ENCODE measurements around the gene DOHH.
"Not testable (repeated sequence)": the region's sequence is repeated elsewhere in the genome, so short reads cannot be mapped to it uniquely, and the experiment has no call there.

The DOHH gene

DNA sequence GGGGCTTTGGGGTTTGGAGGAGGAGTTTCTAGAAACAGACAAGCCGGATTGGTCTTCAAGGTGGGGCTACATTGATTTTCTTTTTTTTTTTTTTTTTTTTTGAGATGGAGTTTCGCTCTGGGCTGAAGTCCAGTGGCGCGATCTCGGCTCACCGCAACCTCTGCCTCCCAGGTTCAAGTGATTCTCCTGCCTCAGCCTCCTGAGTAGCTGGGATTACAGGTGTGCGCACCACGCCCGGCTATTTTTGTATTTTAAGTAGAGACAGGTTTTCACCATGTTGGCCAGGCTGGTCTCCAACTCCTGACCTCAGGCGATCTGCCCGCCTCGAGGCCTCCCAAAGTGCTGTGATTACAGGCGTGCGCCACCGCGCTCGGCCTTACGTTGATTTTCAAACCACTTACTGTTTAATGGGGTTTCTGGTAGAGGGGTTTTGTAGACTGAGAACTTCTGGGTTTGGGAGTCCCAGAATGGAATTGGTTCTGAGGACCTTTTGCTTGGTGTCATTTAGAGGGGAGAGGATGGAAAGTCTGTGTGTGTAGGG is 7.7 kb upstream of the DOHH start:
- intact Hi-C loops (cut with DNase I); DNase-seq: not testable (repeated sequence)

DNA sequence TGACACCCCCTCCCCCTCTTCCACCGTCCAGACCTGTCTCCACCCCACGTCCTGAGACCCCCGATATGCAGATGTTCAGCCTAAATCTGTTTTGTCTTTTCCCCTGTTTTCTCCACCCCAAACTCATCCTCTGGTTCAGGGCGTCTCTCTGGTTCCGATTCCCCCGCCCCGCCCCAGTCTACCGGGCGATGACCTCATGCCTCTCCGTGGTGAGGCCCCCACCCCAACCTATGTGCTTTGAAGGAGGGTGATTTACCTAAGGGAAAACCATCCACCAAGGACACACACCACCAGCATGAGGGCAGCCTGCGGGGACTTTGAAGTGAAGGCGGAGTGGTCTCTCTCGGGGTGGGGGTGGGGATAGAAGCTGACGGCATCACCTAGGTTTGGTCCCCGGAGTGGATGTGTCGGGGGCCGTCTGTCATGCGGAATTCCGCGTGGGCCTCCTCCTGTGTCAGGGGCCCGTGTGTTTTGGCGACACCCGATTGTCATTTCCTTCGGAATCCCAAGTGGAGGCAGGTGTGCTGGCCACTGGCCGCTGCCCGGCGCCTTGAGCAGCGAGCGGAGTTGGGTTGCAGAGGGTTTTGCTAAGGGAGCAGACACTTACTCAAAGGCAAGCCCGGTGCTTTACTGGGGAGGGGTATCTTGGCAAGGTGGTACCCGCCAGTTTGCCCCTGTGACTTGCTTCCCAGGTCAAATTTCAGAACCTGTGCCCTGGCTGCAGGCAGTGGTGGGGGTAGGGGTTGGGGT is 7.1 kb upstream of the DOHH start:
- peak in 13 of 42 donors; percentile 10 to 56 (median 25) for DNase-seq
- intact Hi-C loops (cut with DNase I) = no loop called here

DNA sequence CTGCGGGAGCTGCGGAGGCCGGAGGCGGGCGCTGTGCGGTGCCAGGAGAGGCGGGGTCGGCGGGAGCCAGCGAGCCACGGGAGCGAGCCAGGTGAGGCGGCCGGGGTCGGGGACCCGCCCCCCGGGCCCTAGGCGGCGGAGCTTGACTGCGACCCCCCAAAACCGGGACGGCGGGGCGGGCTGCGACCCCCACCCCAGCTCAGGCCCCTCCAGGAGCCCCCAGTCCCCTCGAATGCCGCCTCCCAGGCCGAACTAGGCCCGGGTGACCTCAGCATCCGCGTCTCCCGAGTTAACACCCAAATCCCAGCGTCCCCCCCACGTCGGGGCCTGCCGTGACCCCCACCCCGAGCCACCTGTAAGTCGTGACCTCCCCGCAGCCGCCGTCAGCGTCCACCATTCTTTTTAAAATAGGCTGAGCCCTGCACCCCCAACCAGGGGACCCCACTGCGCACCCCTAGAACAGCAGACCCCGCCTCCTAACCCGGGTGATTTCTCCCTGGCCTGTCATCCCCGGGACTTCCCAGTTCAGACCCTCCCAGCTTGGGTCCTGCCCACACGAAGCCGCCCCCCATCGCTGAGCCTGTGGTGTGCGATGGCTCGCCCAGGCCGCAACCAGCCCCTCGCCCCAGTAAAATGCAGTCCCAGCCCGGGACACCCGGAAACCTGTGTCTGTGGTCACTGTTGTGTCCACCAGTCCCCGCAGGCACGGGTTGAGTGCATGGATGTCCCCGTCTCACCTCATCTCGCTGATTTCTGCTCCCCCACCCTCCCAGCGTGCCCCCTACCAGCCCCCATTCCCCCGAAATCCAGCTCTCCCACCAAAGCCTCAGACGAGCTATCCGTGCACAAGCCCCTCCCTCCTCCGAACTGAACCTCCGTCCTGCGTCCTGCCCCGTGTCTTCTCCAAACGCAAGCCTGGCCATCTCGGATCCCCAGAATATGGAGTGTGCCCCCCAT is 6.2 kb upstream of the DOHH start:
- DNase-seq = peak in 18 of 42 donors; percentile 8 to 51 (median 28)
- intact Hi-C loops (cut with DNase I) = no loop called here

DNA sequence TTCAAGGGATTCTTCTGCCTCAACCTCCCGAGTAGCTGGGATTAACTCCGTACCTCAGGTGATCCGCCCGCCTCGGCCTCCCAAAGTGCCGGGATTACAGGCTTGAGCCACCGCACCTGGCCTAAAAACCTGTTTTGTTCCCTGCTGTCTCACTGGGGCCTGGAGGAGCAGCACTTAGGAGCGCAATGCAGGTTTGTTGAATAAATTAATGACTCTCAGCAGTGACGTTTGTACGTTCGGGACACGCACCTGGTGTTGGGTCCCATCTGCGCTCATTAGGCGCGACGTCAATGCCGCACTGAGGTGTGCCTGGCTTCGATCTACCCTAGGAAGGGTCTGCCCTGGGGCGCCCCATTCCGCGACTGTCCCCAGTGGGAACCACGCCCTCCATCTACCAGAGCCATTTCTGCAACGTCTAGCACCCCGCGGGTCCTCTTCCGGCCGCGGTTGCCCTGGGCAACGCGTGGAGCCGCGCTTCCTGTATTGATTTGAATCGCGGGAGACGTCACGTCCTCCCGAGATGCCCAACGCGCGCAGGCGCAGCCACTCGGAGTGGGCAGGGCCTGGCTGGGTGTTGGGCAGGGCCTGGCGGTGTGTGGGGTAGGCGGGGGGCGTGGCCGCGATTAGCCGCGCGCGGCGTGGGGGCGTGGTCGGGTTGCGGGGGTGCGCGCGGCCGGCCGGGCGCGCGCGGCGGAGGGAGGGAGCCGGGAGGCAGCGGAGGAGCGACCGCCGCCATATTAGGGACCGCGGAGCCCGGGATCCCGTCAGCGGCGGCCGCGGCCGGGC is 5.3 kb upstream of the DOHH start, which contains the start of gene FZR1:
FZR1 (plus strand) TSS at position 714 of the 786 bp plus-strand sequence. CDS start 16,679 bp downstream, outside the sequence.
- peak; percentile 96 to 100 (median 99) for DNase-seq
- intact Hi-C loops (cut with DNase I) = no loop called here

DNA sequence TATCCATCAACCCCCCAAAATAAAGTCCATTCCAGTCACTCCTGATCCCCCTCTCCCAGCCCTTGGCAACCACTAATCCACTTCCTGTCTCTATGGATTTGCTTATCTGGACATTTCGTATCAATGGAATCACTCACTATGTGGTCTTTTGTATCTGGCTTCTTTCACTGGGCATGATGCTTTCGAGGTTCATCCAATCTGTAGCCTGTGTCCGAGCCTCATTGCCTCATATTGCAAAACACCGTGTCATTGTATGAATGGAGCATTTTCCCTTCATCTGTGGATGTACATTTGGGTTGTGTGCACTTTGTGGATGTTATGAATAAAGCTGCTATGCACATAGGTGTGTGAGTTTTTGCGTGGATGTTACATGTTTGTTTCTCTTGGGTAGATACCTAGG is 4.3 kb upstream of the DOHH start:
- DNase-seq = no peak
- intact Hi-C loops (cut with DNase I) = no loop called here

DNA sequence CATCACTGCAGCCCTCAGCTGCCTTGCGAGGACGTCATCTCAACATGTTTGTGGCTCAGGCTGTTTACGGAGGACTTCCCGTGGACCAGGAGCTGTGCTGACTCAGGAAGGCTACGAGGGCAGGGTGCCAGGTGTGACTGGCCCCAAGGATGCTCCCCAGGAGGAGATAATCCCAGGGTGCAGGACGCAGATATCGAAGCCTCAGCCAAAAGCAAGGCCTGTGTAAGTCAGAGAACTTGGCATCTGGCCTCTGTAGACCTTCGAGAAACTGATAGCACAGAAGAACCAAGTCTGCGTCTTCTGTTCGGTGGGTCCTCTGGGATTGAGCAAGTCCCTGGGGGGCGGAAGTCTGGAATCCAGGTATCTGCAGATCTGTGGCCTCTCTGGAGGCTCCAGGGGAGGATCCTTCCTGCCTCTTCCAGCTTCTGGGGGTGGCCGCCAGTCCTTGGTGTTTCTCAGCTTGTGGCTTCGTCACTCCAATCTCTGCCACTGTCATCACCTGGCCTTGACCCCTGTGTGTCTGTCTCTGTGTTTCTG is 2.6 kb upstream of the DOHH start:
- DNase-seq = no peak
- intact Hi-C loops (cut with DNase I) = no loop called here

DNA sequence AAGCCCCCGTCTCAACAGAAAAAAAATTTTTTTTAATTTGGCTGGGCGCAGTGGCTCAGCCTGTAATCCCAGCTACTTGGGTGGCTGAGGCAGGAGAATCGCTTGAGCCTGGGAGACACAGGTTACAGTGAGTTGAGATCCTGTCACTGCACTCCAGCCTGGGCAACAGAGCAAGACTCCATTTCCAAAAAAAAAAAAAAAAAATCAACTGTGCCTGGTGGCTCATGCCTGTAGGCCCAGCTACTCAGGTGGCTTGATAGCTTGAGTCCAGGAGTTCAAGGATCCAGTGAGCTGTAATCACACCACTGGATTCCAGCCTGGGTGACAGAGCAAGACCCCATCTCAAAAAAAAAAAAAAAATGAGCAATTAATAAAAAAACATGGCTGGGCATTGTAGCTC is 1.3 kb upstream of the DOHH start:
- no peak for DNase-seq
- intact Hi-C loops (cut with DNase I) = no loop called here

DNA sequence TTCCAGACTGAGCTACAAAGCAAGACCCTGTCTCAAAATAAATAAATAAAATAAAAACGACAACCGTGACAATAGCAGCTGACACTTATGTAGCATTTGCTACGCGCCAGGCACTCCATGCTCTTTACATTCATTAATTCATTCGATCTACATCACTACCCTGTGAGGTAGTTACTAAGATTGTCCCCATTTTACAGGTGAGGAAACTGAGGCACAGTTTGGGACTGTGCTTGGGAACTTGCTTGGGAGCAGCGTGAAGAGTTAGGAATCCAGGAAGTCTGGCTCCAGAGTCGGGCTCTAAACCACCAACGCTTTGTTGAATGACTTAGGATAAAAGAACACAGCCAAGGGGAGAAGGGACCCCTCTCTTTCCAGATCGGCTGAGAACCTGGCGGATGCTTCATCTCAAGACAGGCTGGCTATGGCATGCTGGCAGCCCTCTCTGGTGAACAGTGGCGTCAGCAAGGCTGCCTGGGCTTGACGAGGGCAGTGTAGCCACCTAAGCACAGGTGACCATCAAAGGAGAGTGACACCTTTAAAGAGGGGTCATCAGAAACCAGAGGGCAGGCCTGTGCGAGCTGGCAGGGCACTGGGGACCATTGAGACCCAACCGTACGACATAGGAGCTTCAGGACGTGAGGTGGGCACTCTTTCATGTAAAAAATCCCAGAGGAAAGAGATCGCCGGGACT is 591 bp downstream of the DOHH start:
- intact Hi-C loops (cut with DNase I) = no loop called here
- DNase-seq = no peak

DNA sequence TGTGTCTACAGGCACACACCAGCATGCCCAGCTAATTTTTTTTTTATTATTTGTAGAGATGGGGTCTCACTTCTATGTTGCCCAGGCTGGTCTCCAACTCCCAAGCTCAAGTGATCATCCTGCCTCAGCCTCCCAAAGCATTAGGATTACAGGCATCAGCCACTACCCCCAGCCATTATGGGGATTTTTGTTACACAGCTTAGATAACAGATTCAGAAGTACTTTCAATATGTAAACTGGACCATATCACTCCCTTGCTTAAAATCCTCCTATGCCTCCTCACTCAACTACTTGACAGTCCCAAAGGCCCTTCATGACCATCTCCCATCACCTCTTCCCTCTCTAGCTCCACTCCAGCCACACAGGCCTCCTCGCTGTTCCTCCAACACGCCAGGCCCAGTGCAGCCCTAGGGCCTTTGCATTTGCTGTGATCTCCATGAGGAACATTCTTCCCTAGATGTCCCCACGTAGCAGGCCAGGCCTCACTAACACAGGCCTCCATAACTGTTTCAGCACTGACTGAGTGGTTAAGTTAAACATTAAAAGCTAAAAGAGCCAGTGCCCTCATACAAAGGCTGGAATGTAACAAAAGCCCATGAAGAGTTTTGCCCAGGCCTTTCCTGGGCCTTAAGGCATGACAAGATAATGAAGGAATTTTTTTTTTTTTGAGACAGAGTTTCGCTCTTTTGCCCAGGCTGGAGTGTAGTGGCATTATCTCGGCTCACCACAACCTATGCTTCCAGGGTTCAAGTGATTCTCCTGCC is 2.5 kb downstream of the DOHH start:
- intact Hi-C loops (cut with DNase I) = no loop called here

DNA sequence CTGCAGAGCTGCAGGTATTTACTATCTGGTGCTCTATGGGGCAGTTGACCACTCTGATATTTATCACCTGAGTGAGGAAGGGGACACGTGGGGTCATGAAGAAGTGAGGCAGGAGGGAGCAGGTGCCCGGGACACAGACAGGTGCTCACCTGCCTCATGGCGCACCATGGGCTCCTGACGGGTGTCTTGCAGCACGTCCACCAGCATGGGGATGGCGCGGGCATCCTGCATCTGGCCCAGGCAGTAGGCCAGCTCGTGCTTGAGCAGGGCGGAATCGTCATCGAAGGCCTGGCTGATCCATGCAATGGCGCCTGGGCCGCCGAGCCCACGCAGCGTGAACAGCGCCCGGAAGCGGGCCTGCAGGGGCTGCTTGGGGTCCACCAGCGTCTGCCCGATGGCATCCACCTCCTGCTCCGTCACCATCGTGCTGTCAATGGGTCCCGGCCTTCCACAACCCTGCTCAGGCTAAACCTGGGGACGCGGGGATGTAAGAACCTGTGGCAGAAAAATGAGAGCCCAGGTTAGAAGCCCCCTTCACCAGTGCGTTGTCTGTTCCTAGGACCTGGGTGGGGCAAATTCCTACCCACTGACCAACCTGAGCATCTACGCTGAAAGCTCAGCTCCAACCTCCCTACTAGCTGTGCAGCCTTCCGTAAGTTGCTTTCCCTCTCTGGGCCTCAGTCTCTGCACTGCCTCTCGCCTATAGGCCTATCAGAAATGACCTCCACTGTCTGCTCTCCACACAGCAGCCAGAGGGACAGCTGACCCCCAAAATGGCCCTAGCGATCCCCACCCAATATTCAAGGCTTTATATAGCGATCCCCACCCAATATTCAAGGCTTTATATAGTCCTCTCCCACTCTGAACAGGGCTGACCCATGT is 3.8 kb downstream of the DOHH start:
- DNase-seq = no peak
- intact Hi-C loops (cut with DNase I) = no loop called here

More for the DNA sequence above, 2.5 kb downstream of the DOHH start:
- DNase-seq = no peak

DNA sequence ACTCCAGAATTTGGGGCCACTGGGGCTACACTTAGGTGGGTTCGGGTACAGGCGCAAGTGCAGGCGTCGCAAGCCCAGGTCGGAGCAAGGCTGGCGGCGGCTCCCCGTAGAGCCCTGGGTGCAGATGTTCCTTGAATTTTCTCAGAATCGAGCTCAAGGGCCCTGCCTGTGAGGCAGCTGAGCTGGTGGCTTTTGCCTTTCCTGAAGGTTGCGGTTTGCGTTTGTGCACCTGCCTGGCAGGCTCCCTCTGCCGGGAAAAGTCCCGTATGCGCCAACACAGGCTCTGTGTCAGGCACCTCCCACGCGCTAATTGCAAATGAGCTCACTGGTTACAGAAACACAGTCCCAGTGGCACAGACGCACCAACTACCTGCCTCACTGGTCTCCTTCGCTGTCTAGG is 5.9 kb downstream of the DOHH start:
- peak; percentile 53 to 95 (median 80) for DNase-seq

DNA sequence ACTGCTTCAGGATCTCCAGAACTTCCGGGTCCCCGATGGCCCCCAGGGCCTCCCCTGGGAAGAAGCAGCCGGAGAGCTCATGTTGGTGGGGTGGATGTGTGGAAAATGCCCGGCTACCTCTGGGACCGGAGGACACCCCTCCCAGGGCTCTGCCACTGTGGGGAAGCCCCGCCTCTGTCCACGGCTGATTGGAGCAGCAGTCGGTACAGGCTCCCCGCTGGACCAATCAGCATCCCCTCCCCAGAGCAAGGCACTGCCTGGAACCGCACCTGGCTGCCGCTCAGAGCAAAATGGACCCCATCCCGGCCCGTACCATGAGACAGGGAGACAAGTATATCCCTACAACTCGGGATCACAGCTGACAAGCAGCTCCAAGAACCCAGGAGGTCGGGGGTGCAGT is 6.4 kb downstream of the DOHH start:
- intact Hi-C loops (cut with DNase I) = no loop called here

More for the DNA sequence above, 5.9 kb downstream of the DOHH start:
- intact Hi-C loops (cut with DNase I) = no loop called here

DNA sequence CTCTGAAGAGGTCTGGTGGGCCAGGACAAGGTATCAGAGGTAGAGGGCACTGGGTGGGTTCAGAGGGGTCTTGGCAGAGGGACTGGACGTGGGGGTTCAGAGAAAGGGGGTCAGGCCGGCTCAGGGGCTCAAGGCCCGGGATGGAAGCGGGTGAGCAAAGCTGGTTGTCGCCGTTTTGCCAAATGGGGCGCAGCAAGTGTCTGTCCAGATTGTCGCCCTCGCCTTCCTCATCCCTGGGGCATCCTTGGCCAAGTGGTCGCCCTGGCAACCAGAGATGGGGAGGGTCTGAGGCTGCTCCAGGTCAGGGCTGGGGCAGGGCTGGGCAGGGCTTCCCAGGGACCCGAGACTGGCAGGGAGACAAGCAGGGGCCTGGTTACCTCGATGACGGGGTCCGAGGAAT is 6.8 kb downstream of the DOHH start:
- no peak for DNase-seq
- intact Hi-C loops (cut with DNase I) = no loop called here

More for the DNA sequence above, 6.4 kb downstream of the DOHH start:
- DNase-seq = peak; percentile 87 to 99 (median 96)

DNA sequence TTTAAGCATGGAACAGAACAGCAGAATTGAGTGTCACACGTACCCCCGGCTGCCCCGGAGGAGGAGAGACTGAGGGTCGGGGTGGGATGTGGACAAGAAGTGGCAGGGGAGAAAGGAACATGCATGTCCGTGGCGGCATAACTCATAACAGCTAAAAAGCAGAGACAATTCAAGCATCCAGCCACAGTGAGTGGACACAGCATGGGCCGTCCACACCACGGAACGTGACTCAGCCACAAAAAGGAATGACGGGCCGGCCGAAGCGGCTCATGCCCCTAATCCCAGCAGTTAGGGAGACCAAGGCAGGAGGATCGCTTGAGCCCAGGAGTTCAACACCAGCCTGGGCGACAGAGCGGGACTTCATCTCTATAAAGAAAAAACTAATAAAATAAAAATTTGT is 7.6 kb downstream of the DOHH start:
- no peak for DNase-seq
- intact Hi-C loops (cut with DNase I) = no loop called here

DNA sequence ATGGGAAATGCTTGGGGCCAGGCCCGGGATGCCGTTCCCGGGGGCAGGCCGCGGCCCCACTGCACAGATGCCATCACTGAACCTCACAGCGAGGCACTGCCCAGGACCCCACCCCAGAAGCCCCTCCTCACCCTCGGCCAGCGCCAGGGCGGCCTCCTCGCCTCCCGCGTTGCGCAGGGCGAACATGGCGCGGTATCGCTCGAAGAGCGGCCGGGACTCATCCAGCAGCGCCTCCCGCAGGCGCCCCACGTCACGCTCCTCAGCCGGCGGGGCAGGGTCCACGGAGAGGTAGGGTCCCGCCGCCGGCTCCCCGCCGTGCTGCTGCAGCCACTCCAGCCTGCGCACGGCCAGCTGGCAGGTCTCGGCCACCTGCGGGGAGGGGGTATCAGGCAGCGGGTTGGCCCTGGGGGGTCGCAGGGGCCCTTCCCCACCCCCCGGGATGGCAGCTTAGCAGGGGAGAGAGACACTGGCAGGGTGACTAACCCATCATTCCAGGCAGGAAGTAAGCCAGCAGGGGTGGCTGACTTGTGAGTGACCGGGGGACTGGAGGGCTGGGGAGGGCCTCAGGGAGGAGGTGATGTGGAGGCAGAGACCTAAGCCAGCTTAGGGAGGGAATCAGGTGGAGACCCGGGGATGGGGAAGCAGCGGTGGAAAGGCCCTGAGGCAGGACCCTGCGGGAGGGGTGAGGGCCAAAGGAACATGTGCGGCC is 8.2 kb downstream of the DOHH start:
- no peak for DNase-seq
- intact Hi-C loops (cut with DNase I) = no loop called here
